ENCODE measurements around the gene FAM168A. TPM values are rescaled to one million over a fixed set of nuclear protein-coding genes. Genes with fewer than 3 reads are reported as not detected.

Gene FAM168A
- total RNA-seq, 1 donor from 2014 or later: 31.0 TPM

DNA sequence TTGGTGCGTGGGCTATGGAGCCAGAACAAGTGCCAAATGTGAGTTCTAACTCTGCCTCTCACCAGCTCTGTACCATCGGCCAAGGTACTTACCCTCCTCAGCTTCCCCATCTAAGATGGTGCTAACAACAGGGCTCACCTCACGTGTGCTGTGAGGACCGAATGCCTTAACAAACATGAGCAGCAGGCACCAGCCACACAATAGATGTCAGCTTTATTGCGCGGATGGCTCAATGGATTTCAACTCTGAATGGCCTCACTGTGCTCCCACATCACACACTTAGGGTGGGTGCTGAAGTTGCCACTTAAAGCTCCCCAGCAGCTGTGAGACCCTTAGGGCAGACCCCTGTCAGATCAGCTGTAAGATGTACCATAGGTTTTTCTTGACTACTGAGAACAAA, 197.6 kb downstream of the FAM168A start:
- H3K27ac ChIP-seq: no peak overlapping the region
- ATAC-seq (no peak), DNase-seq (no peak)
- no peak overlapping the region for H3K4me3 ChIP-seq
- H3K4me1 ChIP-seq: peaks cover 14% of the 10 kb centered on the region
- H3K36me3 ChIP-seq: peaks cover 22% of the 10 kb centered on the region
- H3K27me3 ChIP-seq (ENCODE audit: low read depth): no peaks in the 10 kb centered on the region
- intact Hi-C loops (cut with DNase I): no loop called here
- no peak for TF ChIP-seq CTCF (IDR thresholded peaks at IDR 0.05)
- no peaks in the 10 kb centered on the region for H3K9me3 ChIP-seq

- TF ChIP-seq CTCF (IDR thresholded peaks at IDR 0.05): no peak
- Histone ChIP-seq H3K27me3 (ENCODE audit: low read depth) (no peaks in the 10 kb centered on the region), H3K4me1 (peaks cover 14% of the 10 kb centered on the region), H3K36me3 (peaks cover 20% of the 10 kb centered on the region), H3K9me3 (no peaks in the 10 kb centered on the region), H3K27ac (no peak overlapping the region), H3K4me3 (no peak overlapping the region)
- DNase-seq (no peak), ATAC-seq (no peak)
- intact Hi-C loops (cut with DNase I): no loop called here
Measured at GRCh38 chr11:73399636-73400035, 198.3 kb downstream of the FAM168A start.

- Histone ChIP-seq H3K9me3 (no peaks in the 10 kb centered on the region), H3K36me3 (peaks cover 24% of the 10 kb centered on the region), H3K27me3 (ENCODE audit: low read depth) (no peaks in the 10 kb centered on the region), H3K4me1 (peaks cover 11% of the 10 kb centered on the region), H3K4me3 (no peak overlapping the region), H3K27ac (no peak overlapping the region)
- intact Hi-C loops (cut with DNase I): no loop called here
- TF ChIP-seq CTCF (IDR thresholded peaks at IDR 0.05): no peak
- no peak for DNase-seq
- no peak for ATAC-seq
Measured at GRCh38 chr11:73399159-73399590, 198.7 kb downstream of the FAM168A start.

- H3K27ac ChIP-seq: no peak overlapping the region
- intact Hi-C loops (cut with DNase I): no loop called here
- H3K9me3 ChIP-seq: no peaks in the 10 kb centered on the region
- peaks cover 29% of the 10 kb centered on the region for H3K36me3 ChIP-seq
- ATAC-seq (no peak), DNase-seq (no peak)
- H3K4me3 ChIP-seq: no peak overlapping the region
- H3K27me3 ChIP-seq (ENCODE audit: low read depth): no peaks in the 10 kb centered on the region
- TF ChIP-seq CTCF (IDR thresholded peaks at IDR 0.05): no peak
- H3K4me1 ChIP-seq: peaks cover 6% of the 10 kb centered on the region
Measured at GRCh38 chr11:73398721-73399120, 199.2 kb downstream of the FAM168A start.

DNA sequence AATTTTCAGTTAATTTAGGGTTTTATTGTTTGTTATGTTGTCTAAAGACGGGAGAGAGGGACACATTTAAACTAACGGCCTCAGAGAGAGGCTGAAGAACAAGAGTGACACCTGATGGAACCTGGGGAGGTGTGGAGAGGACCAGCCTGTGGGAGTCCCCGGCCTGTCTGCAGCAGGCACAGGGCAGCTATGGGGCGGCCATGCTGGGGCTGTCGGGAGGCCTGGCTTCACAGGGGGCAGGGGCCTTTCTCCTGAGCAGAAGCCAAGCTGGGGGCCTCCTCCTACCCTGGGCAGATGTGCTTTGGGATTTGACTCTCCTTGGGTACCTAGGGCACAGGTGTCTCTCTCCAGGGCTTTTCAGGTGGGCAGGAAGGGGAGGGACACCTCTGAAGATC, 199.8 kb downstream of the FAM168A start:
- no peak overlapping the region for H3K27ac ChIP-seq
- no peaks in the 10 kb centered on the region for H3K9me3 ChIP-seq
- no peak for TF ChIP-seq CTCF (IDR thresholded peaks at IDR 0.05)
- intact Hi-C loops (cut with DNase I): no loop called here
- peaks cover 3% of the 10 kb centered on the region for H3K4me1 ChIP-seq
- no peak for ATAC-seq
- peaks cover 29% of the 10 kb centered on the region for H3K36me3 ChIP-seq
- no peak overlapping the region for H3K4me3 ChIP-seq
- H3K27me3 ChIP-seq (ENCODE audit: low read depth): no peaks in the 10 kb centered on the region
- no peak for DNase-seq
